ENCODE results near the gene CTAGE1.
"Not testable (repeated sequence)": the region's sequence is repeated elsewhere in the genome, so short reads cannot be mapped to it uniquely, and the experiment has no call there.

Gene CTAGE1

DNA sequence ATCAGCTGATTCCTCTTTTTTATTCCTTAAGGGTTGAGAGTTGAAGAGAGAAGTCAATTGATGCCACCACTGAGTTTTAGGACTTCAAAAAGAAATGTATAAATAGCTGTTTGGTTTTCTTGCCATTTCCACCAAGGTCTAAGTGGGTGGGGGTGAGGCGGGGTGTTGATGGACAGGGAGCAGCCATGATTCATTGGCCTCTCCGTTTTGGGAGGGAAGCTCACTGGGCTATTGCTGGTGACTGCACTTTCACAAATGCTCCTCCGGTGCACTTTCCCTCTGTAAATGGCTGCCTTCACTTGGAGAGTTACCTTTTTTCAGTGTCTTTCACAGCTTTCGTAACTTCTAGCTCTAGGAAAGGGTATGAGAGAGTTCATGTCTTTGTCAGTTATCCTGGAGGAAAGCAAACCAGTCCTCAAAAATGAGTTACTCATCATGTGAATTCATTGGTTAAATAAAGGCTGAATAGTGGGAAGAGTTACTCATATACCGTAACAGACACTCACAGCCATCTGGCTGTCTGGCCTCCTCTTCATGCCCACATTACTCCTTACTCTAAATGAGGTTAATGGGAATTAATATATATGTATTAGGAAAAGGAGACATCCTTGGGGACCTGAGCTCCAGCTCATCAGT is 17.4 kb upstream of the CTAGE1 start:
- DNase-seq (ENCODE audit: low read depth) = peak; percentile 76

DNA sequence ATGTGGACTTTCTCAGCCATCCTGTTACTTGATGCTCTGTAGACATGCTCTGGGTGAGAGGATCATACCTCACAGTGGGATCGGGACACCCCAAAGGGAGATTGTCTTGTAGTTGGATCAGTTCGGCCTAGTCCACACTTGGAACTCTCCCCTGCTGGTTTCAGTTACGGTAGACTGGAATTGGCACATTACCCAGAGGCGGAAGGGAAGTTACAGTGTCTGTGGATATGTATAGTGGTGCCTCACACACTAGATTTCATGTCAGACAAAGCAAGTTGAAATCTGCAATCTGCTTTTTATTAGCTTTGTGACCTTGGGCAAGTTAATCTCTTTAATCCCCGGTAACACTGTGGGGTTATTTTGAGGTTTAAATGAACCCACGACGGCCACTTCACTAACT is 16.2 kb upstream of the CTAGE1 start:
- DNase-seq (ENCODE audit: low read depth) = peak; percentile 69

GRCh38 chr18:22432657-22433137 is 15.0 kb upstream of the CTAGE1 start:
- peak; percentile 94 for DNase-seq (ENCODE audit: low read depth)

- no peak for DNase-seq (ENCODE audit: low read depth)
Measured at GRCh38 chr18:22429564-22429963, 11.8 kb upstream of the CTAGE1 start.

DNA sequence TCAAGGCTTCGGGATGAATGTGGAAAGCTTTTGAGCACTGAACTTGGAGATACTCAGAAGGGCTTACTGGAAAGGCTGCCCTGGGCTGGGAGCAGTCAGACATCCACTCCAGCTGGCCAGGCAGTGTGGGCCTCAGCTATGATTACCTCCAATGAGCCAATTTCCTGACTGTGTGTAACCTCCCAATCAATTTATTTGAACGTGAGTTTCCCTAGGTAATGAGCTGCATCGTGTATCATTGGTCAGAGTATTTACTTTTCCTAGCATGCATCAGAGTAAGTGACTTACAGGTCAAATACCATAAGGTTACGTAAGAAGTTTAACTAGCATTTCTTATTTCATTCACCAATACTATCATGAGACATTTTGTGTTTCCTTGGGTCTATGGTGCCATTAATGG is 11.0 kb upstream of the CTAGE1 start:
- peak; percentile 34 for DNase-seq (ENCODE audit: low read depth)

DNA sequence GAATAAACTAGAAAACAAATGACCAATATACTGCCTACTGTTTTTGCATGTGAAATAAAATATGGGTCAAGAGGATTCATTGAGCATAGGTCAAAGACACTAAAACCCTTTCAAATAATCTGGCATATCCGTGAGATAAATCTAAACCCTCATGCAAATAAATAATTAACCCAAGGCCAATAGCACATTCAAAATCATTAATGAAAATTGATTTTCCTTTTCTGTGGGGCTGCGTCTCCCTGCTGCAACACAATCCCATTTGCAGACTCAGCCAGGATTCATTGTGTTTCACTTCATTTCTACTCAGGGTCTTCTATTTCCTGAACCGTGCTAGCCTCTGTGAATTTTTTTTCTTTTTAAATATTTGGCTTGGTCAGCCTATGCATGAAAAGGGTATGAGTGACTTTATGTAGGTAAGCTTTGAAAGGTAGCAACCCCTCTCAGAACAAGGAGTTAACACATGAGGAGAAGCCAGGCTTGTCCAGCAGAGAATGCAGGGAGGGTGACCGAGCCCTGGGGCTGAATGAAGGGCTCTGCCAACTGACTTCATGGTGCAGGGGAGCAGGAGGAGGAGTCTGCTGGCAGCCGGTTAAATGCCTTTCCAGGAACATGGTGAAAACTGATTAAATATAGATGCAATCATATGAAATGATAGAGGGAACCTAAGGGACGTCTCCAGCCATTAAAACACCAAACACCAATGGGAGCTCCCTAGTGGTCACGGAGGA is 10.3 kb upstream of the CTAGE1 start:
- no peak for DNase-seq (ENCODE audit: low read depth)

DNA sequence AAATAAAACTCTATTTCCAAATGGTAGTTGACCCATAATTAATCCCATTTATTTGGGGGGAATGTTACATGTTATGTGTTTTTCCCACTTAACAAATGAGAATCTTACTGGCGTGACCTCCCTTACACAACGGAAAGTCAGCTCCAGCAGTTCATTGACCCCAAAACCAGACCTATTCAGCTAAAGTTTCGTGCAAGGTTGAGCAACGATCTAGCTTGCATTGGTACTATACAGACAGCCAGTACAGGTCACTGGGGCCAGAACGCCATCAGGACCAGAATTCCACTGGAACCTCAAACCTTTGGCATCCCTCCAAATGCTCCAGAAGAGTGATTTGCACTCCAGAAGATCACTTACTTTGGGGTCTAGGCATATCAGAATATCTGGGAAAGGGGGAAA is 6.8 kb upstream of the CTAGE1 start:
- no peak for DNase-seq (ENCODE audit: low read depth)

DNA sequence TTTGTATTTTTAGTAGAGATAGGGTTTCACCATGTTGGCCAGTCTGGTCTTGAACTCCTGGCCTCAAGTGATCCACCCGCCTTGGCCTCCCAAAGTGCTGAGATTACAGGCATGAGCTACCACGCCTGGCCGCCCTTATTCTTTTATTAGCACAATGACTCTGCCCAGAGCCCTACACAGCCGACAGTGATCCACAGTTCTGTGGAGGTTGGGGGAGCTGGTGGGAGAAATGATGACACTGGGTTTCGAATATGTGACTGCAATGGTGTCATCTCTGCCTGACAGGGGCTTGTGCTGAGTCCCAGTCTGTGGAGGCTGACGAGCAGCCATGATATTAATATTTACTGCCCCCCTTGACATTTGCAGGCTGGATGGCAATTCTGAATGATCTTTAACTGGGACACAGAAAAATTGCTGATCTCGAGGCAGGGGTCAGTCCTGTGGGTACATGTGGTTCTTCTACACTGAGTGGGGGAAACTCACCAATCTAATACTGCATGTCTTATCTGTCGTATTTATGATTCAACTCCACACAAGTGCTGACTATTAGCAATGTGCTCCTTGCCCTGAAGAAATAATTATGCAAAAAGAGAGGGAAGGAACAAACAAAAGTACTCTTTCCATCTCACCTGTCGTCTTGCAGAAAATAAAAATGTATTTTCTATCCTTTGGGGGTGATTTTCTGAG is 6.3 kb upstream of the CTAGE1 start:
- DNase-seq (ENCODE audit: low read depth) = no peak

DNA sequence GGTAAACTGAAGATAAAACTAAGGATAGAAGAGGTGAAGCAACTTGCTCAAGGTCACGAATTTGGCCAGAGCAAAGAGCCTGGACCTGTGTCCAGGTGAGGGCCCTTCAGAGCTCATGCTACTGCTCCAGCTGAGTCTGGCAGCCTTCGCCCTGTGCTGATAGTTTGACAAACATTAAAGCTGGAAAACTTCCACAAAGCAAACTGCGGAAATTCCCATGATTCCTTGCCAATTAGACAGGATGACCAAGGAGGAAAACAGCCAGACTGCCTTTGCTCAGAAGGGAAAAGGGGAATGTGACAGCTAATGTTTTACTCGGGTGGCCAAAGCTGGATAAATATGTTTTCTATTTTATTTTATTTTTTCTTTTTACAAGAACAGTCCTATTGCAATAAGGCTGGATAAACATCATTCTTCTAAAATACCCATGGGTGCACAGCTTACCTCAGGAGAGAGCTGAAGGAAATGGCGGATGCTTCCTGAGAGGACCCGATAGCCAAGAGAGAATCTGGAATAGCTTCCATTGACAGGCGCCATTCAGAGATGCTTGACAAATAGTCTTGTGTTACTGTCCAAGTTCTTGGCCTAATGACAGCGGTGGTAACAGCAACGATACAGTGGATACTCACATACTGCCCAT is 5.3 kb upstream of the CTAGE1 start:
- DNase-seq (ENCODE audit: low read depth) = peak; percentile 24

- no peak for DNase-seq (ENCODE audit: low read depth)
Measured at GRCh38 chr18:22420652-22421051, 2.9 kb upstream of the CTAGE1 start.

DNA sequence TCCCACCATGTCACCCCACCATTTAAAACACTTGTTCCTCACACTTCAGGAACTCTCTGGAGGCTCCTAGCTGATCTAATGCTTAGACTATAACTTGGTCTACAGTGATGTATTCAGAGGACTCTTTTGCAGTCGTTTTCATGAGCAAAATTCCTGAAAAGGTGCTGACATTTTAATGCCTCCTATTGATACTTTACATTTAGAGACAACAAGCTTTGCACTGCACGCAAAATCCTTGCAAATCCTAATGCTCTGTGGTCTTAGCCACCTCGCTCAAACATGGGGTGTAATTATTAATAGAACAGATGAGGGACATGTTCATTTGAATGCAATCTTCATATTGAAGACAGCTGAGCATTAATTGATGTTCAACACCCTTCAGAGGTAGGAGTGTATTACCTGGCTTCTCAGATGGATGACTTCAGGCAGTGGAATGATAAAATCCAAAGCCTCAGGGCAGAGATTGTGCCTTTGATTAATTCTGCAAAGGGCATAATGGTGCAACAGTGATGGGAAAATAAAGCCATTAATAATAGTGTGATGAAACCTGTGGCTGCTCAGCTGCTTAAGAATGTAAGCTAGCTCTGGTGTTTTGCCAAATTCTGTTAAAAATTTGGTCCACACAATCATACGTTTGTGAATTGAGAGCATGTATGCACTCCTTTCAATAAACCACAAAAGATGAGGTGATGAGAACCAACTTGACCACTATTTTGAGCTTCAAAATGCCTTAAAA is 5.4 kb downstream of the CTAGE1 start:
- peak; percentile 82 for DNase-seq (ENCODE audit: low read depth)

DNA sequence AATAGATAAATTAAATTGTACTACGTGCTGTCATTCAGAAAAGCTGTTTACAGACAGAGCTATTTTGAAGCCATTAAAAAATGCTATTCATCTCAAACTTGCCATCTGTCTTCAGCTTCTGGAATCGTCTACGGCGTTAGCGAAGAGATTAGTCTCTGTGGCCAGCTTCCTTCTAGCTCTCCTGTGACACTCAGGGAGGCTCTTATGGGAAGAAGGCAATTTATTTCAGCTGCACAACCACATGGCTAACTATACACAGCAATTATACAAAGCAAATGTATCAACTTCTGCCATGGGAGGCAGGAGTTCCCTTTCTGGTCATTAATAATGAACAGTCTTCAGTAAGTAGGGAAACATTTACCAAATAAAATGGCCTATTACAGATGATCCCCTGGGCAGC is 6.3 kb downstream of the CTAGE1 start:
- DNase-seq (ENCODE audit: low read depth) = no peak

DNA sequence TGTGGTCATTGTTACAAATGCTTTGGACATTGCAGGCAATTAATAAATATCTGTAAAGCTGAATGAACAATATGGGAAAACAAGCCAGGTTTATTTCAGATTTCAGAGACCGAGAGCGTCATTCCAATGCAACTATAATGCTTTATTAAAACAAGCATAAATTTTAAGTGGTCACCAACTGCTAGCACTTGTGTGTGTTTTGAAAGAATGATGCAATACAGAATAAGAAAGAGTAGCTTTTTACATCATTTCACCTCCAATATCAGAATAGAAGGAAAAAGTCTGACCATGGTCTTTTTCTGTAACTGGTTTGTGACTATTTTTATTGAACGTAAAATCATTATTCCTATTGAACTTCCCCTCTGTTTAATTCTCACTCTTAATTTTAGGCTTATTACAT is 7.6 kb downstream of the CTAGE1 start:
- no peak for DNase-seq (ENCODE audit: low read depth)

- no peak for DNase-seq (ENCODE audit: low read depth)
Measured at GRCh38 chr18:22409445-22409844, 8.3 kb downstream of the CTAGE1 start.

GRCh38 chr18:22408059-22408458 is 9.7 kb downstream of the CTAGE1 start:
- DNase-seq (ENCODE audit: low read depth) = no peak

GRCh38 chr18:22405142-22405541 is 12.6 kb downstream of the CTAGE1 start:
- no peak for DNase-seq (ENCODE audit: low read depth)

DNA sequence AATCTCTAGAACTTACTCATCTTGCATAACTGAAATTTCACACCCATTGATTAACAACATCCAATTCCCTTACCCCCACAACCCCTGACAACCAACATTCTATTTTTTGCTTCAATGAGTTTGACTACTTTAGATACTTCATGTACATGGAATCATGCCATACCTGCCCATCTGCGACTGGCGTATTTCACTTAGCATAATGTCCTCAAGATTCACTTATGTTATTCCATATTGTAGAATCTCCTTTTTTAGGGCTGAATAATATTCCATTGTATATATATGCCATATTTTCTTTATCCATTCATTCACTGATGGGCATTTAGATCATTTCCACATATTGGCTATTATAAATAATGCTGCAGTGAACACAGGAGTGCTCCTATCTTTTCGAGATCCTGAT is 13.8 kb downstream of the CTAGE1 start:
- DNase-seq (ENCODE audit: low read depth) = no peak

- DNase-seq (ENCODE audit: low read depth) = peak; percentile 25
Measured at GRCh38 chr18:22399949-22400348, 17.8 kb downstream of the CTAGE1 start.

GRCh38 chr18:22398464-22398863 is 19.3 kb downstream of the CTAGE1 start:
- DNase-seq (ENCODE audit: low read depth) = no peak

DNA sequence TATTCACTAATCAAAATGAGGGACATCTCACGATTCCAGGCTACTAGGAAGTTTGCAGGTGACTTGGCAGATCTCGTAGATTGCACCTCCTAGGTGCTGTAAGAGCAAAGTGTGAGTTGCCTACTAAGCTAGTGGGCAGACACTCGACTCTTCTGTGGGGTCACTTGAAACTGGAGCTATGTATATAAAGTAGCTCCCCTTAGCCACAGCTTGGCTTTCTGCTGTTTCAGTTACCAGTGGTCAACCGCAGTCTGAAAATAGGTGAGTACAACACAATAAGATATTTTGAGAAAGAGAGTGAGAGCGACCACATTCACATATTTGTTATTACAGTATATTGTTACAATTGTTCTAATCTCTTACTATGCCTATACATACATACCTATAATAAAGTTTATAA is 23.3 kb downstream of the CTAGE1 start:
- no peak for DNase-seq (ENCODE audit: low read depth)

DNA sequence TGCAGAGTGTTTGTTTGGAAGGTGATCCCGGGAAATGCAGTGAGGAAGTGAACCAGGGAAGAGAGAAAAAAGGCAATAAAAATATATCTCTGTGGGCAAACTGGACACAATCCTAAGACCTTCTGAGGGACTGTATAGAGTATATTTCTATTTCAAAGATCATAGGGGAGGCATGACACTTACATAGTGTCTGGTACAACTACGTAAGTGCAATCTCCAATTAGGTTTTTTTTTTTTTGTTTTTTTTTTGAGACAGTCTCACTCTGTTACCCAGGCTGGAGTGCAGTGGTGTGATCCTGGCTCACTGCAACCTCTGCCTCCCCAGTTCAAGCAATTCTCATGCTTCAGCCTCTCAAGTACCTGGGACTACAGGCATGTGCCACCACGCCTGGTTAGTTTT is 24.6 kb downstream of the CTAGE1 start:
- not testable (repeated sequence) for DNase-seq (ENCODE audit: low read depth)

Measured in iris pigment epithelial cell (primary cell).